Measurements from ENCODE around the gene UST.
"Not testable (repeated sequence)": the region's sequence is repeated elsewhere in the genome, so short reads cannot be mapped to it uniquely, and the experiment has no call there.

Gene UST

GRCh38 chr6:148951662-148952061, 204.8 kb downstream of the UST start:
- TF ChIP-seq, protein P1, sequence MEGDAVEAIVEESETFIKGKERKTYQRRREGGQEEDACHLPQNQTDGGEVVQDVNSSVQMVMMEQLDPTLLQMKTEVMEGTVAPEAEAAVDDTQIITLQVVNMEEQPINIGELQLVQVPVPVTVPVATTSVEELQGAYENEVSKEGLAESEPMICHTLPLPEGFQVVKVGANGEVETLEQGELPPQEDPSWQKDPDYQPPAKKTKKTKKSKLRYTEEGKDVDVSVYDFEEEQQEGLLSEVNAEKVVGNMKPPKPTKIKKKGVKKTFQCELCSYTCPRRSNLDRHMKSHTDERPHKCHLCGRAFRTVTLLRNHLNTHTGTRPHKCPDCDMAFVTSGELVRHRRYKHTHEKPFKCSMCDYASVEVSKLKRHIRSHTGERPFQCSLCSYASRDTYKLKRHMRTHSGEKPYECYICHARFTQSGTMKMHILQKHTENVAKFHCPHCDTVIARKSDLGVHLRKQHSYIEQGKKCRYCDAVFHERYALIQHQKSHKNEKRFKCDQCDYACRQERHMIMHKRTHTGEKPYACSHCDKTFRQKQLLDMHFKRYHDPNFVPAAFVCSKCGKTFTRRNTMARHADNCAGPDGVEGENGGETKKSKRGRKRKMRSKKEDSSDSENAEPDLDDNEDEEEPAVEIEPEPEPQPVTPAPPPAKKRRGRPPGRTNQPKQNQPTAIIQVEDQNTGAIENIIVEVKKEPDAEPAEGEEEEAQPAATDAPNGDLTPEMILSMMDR (IDR thresholded peaks at IDR 0.05; ENCODE audit: low read depth, low read length): no peak
- no peaks in the 10 kb centered on the region for H3K36me3 ChIP-seq
- H3K4me3 ChIP-seq (ENCODE audit: low read depth, low read length): no peak overlapping the region
- H3K4me1 ChIP-seq: no peaks in the 10 kb centered on the region
- H3K9me3 ChIP-seq: no peaks in the 10 kb centered on the region
- peaks cover 6% of the 10 kb centered on the region for H3K27me3 ChIP-seq
- no peak for DNase-seq

DNA sequence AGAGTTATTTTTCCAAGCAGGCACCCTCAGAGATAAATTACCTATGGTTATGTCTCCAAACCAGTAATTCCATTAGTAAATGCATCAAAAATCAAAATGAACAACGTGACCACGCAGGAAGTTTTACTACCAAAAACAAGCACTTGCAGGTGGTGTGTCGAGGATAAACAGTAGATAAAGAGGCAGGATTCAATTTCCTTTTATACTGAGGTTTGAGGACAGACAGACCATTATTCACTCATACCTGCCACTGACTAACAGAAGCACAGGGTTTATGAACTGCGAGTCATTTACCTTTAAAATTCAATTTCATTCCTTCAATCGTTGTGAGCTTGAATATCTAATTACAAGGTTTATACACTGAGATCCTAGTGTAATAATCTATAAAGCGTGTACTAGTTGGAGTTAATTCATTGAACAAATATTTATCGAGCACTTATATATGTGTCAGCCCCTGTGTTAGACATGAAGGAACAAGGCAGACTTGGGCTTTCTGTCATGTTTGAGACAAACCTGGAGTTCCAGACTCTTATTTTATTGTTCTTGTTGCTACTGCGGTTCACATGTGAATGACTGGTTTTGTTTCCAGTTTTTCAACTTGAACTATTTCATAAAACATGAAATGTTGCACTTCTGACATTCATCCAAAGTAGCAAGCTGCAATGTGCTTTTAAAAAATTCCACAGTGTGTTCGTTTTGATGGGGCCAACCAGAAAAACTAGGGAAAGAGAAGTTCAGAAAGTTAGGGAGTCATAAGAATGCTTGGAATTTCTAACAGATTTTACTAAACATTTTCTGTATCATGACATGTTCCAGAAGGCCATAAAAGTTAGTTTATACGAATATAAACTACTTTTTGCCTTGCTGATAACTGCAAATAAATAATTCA, 205.6 kb downstream of the UST start:
- DNase-seq: no peak
- H3K4me1 ChIP-seq: no peaks in the 10 kb centered on the region
- H3K36me3 ChIP-seq: no peaks in the 10 kb centered on the region
- H3K4me3 ChIP-seq (ENCODE audit: low read depth, low read length): no peak overlapping the region
- TF ChIP-seq, protein P1 (IDR thresholded peaks at IDR 0.05; ENCODE audit: low read depth, low read length): no peak
- H3K9me3 ChIP-seq: no peaks in the 10 kb centered on the region
- H3K27me3 ChIP-seq: peaks cover 6% of the 10 kb centered on the region

GRCh38 chr6:148954461-148954860, 207.6 kb downstream of the UST start:
- H3K4me1 ChIP-seq: no peaks in the 10 kb centered on the region
- H3K36me3 ChIP-seq: no peaks in the 10 kb centered on the region
- peaks cover 10% of the 10 kb centered on the region for H3K27me3 ChIP-seq
- no peak for DNase-seq
- no peak overlapping the region for H3K4me3 ChIP-seq (ENCODE audit: low read depth, low read length)
- H3K9me3 ChIP-seq: no peaks in the 10 kb centered on the region
- TF ChIP-seq, protein P1 (IDR thresholded peaks at IDR 0.05; ENCODE audit: low read depth, low read length): no peak

- peaks cover 10% of the 10 kb centered on the region for H3K27me3 ChIP-seq
- H3K9me3 ChIP-seq: no peaks in the 10 kb centered on the region
- no peak overlapping the region for H3K4me3 ChIP-seq (ENCODE audit: low read depth, low read length)
- TF ChIP-seq, protein P1 (IDR thresholded peaks at IDR 0.05; ENCODE audit: low read depth, low read length): no peak
- no peak for DNase-seq
- H3K4me1 ChIP-seq: no peaks in the 10 kb centered on the region
- no peaks in the 10 kb centered on the region for H3K36me3 ChIP-seq
Measured at GRCh38 chr6:148954934-148955333, 208.1 kb downstream of the UST start.

GRCh38 chr6:148955441-148955840, 208.6 kb downstream of the UST start:
- peaks cover 10% of the 10 kb centered on the region for H3K27me3 ChIP-seq
- H3K4me1 ChIP-seq: no peaks in the 10 kb centered on the region
- no peaks in the 10 kb centered on the region for H3K9me3 ChIP-seq
- TF ChIP-seq, protein P1 (IDR thresholded peaks at IDR 0.05; ENCODE audit: low read depth, low read length): no peak
- H3K4me3 ChIP-seq (ENCODE audit: low read depth, low read length): no peak overlapping the region
- DNase-seq: no peak
- no peaks in the 10 kb centered on the region for H3K36me3 ChIP-seq

- H3K9me3 ChIP-seq; H3K36me3 ChIP-seq; H3K4me1 ChIP-seq; H3K4me3 ChIP-seq (ENCODE audit: low read depth, low read length); DNase-seq: not testable (repeated sequence)
- H3K27me3 ChIP-seq: peaks cover 10% of the 10 kb centered on the region
Measured at GRCh38 chr6:148956163-148956562, 209.3 kb downstream of the UST start.

Measured in BE2C (cell line).